Colonic mucosa (tissue), 4 donors: ENCODE data around the gene OSBP2. TPM values are rescaled to one million over a fixed set of nuclear protein-coding genes. Genes with fewer than 3 reads are reported as not detected.

ENCODE experiments used
- DNase-seq: peaks from one replicate; pipeline ENCODE4 v3.0.0-alpha.2; 2020
- H3K27ac ChIP-seq: fragments of 200-600 bp; one replicate; pipeline ENCODE4 v1.8.0; 2021
- H3K27me3 ChIP-seq: fragments of 200-600 bp; one replicate; pipeline ENCODE4 v1.8.0; 2021
- H3K36me3 ChIP-seq: fragments of 200-600 bp; one replicate; pipeline ENCODE4 v1.8.0; 2021
- H3K4me1 ChIP-seq: fragments of 200-600 bp; one replicate; pipeline ENCODE4 v1.8.0; 2021; ENCODE audit warnings: mild to moderate bottlenecking
- H3K4me3 ChIP-seq: fragments of 200-600 bp; one replicate; pipeline ENCODE4 v1.8.0; 2021
- H3K9ac ChIP-seq, 2 donors: one replicate each; pipeline ENCODE4 v1.7.0; 2013; ENCODE audit warnings: control low read depth in 2 of 2, low read depth in 2 of 2, low read length in 2 of 2
- H3K9me3 ChIP-seq: fragments of 200-600 bp; one replicate; pipeline ENCODE4 v1.8.0; 2021
- CTCF ChIP-seq: fragments of 200-600 bp; IDR thresholded peaks from one replicate; pipeline ENCODE4 v1.8.0; 2022; ENCODE audit warnings: antibody characterized with exemption, mild to moderate bottlenecking
- intact Hi-C: fragments of 100-400 bp; cut with DNase I; formaldehyde crosslinking; loops from one replicate; pipeline ENCODE4 v1.14.1; 2022
- total RNA-seq, 2 donors: library from RNA; stranded (reverse); fragmentation: NEBNext Ultra II Directional in 1 of 2; extraction: Animal tissue kit (Norgen Biotek cat#: 25700) in 1 of 2; gene quantifications; one replicate each; pipeline ENCODE4 v1.2.1, GENCODE V29; 2021
- donor health status: healthy.
- donor health status: DM: no; HTN: no; CAD: no.
- donor health status: DM: no; HTN: no; CAD: no.

Gene OSBP2
- total RNA-seq, 2 donors from 2014 or later, result 3.2 to 4.3 TPM

GRCh38 chr22:30926706-30927105 is 232.0 kb downstream of the OSBP2 start:
- Histone ChIP-seq H3K27ac (no peak overlapping the region), H3K36me3 (peaks cover 4% of the 10 kb centered on the region), H3K27me3 (no peaks in the 10 kb centered on the region), H3K9me3 (no peaks in the 10 kb centered on the region), H3K9ac (no peak overlapping the region), H3K4me3 (no peak overlapping the region), H3K4me1 (no peaks in the 10 kb centered on the region)
- intact Hi-C loops, result loop anchor here (10.0 kb wide), 1 partner anchor 292 kb away; the partner anchor contains the start of gene SLC35E4
- no peak for TF ChIP-seq CTCF
- no peak for DNase-seq

- Histone ChIP-seq H3K4me1 (no peaks in the 10 kb centered on the region), H3K9ac (no peak overlapping the region), H3K36me3 (peaks cover 7% of the 10 kb centered on the region), H3K27me3 (no peaks in the 10 kb centered on the region), H3K27ac (no peak overlapping the region), H3K4me3 (no peak overlapping the region), H3K9me3 (no peaks in the 10 kb centered on the region)
- TF ChIP-seq CTCF, result no peak
- DNase-seq, result no peak
- intact Hi-C loops, result loop anchor here (10.0 kb wide), 1 partner anchor 293 kb away; the partner anchor contains the start of gene SLC35E4
These were observed 233.1 kb downstream of the OSBP2 start for GRCh38 chr22:30927806-30928205.

- DNase-seq, result no peak
- Histone ChIP-seq H3K4me1 (no peaks in the 10 kb centered on the region), H3K27ac (no peak overlapping the region), H3K4me3 (no peak overlapping the region), H3K9ac (no peak overlapping the region), H3K36me3 (peaks cover 7% of the 10 kb centered on the region), H3K9me3 (no peaks in the 10 kb centered on the region), H3K27me3 (no peaks in the 10 kb centered on the region)
- TF ChIP-seq CTCF, result no peak
- intact Hi-C loops, result loop anchor here (10.0 kb wide), 1 partner anchor 294 kb away; the partner anchor contains the start of gene SLC35E4
These were observed 233.7 kb downstream of the OSBP2 start for GRCh38 chr22:30928401-30928800.

GRCh38 chr22:30930228-30930627 is 235.6 kb downstream of the OSBP2 start:
- intact Hi-C loops, result no loop called here

GRCh38 chr22:30931541-30932300 is 237.0 kb downstream of the OSBP2 start:
- intact Hi-C loops, result no loop called here
- no peak overlapping the region for H3K27ac ChIP-seq
- TF ChIP-seq CTCF, result no peak
- DNase-seq, result no peak
- peaks cover 24% of the 10 kb centered on the region for H3K36me3 ChIP-seq
- H3K4me3 ChIP-seq, result no peak overlapping the region
- H3K27me3 ChIP-seq, result no peaks in the 10 kb centered on the region
- no peaks in the 10 kb centered on the region for H3K4me1 ChIP-seq
- no peak overlapping the region for H3K9ac ChIP-seq
- no peaks in the 10 kb centered on the region for H3K9me3 ChIP-seq

More at GRCh38 chr22:30930228-30930627, 235.6 kb downstream of the OSBP2 start:
- Histone ChIP-seq H3K4me1 (no peaks in the 10 kb centered on the region), H3K27ac (no peak overlapping the region), H3K9me3 (no peaks in the 10 kb centered on the region), H3K9ac (no peak overlapping the region), H3K27me3 (no peaks in the 10 kb centered on the region), H3K36me3 (peaks cover 17% of the 10 kb centered on the region), H3K4me3 (no peak overlapping the region)
- TF ChIP-seq CTCF, result no peak
- DNase-seq, result no peak
